22Rv1 (cell line): ENCODE results near the gene ARAP2.

Experiments
- CTCF ChIP-seq: fragments of 450-650 bp; IDR thresholded peaks from 2 replicates; pipeline ENCODE4 v1.5.1; 2017; ENCODE audit warnings: mild to moderate bottlenecking
- ZFX ChIP-seq: fragments of 450-650 bp; IDR thresholded peaks from 2 replicates; pipeline ENCODE4 v1.6.1; 2017; ENCODE audit warnings: antibody characterized with exemption, borderline replicate concordance

- TF ChIP-seq CTCF: no peak
- no peak for TF ChIP-seq ZFX
Measured at GRCh38 chr4:36086261-36086786, 158.0 kb downstream of the ARAP2 start.
